Hepatic stellate cell (primary cell): ENCODE data around the gene ANO9.
"Not testable (repeated sequence)": the region's sequence is repeated elsewhere in the genome, so short reads cannot be mapped to it uniquely, and the experiment has no call there.

Experiments
- DNase-seq: peaks from one replicate; pipeline ENCODE4 v3.0.0; 2011; ENCODE audit warnings: low spot score

Gene ANO9

DNA sequence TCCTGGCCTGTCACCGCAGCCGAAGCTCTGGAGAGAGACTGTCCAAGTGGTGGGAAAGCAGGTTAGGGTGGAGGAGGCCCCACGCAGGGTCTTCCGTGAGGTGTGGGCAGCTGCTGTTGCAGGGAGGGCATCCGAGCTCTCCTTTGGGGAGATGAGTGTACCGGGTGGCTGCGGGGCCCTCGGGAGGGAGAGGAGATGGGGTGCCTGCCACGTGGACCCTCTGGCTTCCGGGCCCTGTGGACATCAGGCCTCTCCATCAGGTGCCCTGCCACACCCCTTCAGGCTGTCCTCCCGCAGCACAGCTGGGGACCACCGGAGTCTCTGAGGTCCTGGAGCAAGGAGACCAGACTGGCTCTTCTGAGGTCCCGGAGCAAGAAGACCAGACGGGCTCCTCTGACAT lies 9.9 kb upstream of the ANO9 start:
- DNase-seq: no peak

DNA sequence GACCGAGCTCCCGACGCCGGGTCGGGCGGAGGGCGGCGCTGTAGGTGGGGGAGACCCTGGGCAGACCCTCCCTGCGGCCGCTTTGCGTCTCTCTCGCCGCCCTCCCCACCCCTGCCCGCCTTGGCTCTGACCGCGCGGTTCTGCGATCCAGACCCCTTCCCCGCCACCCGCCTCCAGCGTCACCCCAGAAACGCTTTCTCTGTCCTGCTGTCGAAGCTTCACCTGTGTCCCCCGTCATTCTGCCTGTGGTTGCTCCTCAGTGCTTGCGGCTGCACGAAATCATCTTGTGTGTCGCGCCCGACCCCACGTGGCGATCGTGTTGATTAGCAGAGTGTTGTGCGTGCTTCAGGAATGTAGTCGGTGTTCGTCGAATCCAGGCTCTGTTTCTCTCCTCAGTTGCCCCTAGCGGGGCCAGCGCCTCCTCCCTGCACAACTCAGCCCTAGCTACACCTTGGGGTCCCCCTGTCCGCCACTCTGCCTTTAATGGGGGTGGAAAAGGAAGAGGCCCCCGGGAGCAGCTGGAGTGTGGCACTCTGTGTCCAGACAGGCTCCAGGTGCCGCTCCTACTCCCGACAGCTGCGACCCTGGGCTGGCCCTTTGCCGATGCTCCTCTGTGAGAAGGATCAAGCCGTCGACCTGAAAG lies 9.1 kb upstream of the ANO9 start:
- DNase-seq: peak; percentile 85

DNA sequence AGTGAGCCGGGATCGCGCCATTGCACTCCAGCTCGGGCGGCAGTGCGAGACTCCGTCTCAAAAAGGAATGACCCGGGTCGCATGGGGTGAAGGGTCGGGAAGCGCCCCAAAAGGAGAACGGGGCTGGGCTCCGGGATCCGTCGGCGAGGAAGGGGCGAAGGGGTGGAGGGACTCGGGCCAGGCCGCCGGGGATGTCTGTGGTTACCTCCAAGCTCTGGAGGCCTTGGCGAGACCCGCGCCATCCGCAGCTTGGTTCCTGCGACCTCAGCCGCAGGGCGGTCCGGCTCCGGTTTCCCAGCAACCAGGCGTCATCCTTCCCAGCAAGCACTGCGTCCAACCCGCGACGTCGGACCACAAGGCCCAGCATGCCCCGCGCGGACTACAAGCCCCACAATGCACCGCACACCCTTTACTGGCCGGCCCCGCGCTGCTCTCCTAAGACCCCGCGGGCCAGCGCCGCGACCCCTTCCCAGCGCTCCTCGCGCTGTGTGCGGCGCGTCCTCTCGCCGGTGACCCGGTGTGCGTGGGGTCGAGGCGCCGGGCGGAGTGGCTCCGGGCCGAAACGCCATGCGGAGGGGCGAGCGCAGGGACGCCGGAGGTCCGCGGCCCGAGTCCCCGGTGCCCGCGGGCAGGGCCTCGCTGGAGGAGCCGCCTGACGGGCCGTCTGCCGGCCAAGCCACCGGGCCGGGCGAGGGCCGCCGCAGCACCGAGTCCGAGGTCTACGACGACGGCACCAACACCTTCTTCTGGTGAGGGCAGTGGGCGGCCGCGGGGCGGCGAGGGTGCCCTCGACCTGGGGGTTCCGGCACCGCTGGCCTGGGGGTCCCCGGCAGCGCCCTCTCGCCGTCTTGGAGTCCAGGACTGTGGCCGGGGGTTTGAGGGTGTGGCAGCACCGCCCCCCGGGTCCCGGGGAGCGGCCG lies 8.3 kb upstream of the ANO9 start, which contains the start of gene PTDSS2:
PTDSS2 (plus strand) TSS at position 391 of the 920 bp plus-strand sequence; CDS start at position 568, 177 bp downstream.
- DNase-seq: peak; percentile 96

DNA sequence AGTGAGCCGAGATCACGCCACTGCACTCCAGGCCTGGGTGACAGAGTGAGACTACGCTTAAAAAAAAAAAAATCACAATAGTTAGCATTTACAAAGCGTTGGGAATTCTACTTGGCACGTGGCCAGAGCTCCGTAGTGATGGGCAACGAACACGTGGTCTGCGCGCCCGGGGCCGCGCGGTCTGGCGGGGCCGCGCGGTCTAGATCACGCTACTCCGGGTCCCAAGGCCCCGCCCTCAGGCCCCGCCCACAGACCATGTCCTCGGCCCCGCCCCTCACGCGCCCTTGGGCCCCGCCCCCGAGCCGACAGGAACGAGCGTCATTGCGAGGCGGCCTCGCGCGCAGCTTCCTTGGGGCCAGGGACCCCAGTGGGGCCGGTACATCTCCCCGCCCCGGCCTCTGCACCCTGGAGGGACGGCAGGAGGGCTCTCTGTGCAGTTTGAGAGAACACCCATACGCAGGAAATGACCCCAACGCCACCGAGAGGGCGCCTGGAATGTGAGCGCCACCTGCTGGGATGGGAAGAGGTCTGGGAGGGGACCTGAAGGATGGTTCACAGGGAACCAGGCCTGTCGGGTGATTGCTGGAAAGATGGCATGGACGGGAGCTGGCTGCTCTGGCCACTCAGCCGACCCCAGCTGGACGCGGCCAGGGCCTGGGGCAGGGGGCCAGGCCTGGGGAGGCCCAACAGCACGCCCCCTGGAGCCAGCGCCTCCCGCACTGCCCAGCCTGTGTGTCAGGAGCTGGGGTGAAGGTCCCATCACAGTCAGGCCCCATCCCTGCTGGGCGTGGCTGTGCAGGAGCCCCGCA lies 6.3 kb upstream of the ANO9 start:
- peak; percentile 94 for DNase-seq

DNA sequence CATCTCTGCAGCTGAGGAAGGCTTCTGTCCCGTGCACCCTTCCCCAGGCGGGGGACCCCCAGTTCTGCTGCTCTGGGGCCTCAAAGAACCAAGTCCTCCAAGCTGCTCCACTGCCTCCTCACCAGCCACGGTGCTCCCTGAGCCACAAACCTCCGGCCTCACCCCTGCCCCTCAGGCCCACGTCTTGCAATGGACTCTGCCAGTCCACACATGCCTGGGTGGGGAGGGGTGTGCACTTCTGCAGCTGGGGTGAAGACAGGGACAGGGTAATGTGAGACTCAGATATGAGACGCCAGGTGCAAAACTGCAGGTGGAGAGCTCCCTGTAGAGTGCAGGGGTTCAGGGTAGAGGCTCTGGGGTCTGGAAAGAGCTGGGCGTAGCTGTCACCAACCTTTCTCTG lies 5.1 kb upstream of the ANO9 start:
- no peak for DNase-seq

DNA sequence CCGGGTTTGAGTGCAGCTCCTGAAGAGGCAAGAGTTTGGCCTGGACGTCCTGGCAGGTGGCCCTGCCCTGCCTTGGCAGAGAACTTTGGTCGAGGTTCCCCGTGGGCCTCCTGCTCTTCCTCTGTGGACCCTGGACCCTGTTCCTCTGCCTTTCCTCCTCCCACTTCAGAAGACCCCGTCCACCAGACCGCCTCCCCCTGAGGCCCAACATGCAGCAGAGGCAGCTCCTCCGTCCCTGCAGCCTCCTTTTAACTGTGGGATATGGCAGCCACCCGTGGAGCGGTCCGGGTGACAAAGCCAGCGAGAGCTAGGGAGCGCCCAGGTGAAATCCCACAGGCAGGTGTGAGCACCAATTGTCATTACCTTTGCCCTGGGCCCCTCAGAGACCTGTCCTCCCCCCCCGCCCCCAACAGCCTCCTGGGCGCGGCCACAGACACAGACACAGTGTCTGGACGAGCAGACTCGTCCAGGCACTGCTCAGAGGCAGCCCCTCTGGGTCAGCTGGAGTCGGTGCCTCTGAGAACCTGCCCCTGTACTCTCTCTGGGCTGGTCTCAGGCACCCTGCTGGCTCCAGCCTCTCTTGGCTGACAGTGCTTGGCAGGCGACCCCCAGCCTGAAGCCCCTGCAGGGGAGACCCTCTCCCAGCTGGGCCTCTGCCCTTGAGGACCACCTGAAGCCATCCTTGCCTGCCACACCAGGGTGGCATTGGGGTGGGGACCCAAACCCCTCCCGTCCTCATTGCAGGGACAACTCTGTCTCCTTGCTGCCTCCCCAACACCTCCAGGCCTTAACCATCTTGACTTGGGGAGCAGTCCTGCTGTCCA lies 4.2 kb upstream of the ANO9 start:
- no peak for DNase-seq

DNA sequence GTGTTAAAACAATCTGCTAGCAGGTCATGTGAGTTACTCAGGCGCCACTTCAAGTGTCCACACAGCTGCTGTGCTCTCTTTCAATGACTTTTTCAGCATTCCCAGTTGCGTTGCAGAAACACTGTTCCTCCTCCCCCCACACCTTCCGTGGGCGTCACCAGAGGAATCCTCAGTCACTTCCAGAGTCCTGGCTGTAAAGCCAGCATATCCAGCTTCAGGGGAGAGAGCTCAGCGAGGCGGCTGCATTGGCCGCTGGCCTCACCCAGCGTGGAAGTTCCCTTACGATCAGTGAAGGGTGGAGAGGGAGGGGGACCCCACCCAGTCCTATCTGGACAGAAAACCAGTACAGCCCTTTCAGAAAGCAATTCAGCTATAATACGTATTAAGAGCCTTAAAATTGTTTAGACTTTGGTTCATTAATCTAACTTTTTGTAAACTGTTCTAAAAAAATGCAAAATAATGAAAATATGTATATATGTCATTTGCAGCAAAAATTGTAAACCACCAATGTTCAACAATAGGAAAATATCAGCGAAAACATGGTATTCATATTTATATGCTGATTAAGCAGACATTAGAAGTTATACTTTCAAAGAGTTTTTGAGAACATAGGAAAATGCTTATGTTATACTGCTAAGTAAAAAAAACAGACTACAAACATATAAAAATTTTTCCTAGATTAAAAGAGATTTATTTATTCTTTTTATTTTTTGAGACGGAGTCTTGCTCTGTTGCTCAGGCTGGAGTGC lies 2.8 kb upstream of the ANO9 start:
- no peak for DNase-seq

DNA sequence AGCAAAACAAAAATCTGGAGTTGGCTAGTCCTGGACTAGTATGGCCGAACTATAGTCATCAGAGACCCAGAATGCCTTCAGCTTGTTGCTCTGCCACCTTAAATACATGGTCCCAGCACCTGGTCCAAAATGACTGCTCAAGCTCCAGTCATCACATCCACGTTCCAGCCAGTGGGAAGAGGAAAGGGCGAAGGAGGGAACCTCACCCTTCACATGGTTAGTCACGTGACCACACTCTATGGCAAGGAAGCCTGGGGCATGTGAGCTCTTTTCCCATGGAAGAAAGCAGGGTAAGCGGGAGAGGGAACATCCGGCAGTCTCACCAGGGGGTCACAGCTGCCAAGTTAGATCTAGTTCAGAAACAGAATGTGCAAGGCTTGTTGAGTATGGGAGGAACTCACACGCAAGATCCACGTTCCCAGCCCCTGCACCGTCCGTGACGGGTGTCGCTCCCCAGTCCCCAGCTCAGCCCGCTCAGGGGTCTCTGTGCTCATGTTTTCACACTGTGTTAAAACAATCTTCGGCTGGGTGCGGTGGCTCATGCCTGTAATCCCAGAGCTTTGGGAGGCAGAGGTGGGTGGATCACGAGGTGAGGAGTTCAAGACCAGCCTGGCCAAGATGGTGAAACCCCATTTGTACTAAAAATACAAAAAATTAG lies 1.9 kb upstream of the ANO9 start:
- DNase-seq: no peak

DNA sequence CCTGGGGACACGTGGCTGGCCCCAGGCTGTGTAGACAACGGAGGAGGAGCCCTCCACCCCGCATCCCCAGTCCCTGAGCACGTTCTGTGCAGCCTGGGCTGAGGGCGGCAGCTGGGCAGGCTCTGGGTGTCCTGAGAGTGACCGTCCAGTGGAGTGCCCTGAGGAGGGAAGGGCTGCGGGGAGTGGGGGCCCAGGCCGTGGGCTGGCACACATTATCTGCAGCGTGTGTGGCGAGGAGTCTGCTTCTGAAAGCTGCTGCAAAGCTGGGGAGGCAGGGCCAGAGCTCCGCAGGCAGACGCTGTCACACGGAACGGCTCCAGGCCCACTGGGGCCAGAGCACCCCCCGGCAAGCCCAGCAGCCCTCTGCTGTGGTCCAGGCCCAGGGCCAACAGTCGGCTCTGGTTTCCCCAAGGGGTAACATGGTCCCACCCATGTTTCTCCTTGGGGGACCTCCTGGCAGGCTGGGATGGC lies 835 bp upstream of the ANO9 start:
- DNase-seq: no peak

DNA sequence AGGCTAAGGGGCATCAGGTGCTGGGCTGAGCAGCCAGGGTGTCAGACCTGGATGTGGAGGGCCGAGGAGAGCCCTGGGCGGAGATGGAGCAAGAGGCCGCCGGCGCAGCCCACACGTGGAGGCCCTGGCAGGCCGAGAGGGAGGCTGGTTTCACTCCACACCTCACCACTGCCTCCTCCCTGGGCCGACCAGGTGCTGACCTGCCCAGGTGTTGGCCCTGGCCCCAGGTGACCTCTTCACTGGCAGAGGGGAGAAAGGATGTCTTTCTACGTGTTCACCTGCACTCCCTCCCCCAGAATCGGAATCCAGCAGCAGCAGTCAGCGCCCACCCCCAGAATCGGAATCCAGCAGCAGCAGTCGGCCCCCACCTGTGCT lies 781 bp downstream of the ANO9 start:
- DNase-seq: no peak

DNA sequence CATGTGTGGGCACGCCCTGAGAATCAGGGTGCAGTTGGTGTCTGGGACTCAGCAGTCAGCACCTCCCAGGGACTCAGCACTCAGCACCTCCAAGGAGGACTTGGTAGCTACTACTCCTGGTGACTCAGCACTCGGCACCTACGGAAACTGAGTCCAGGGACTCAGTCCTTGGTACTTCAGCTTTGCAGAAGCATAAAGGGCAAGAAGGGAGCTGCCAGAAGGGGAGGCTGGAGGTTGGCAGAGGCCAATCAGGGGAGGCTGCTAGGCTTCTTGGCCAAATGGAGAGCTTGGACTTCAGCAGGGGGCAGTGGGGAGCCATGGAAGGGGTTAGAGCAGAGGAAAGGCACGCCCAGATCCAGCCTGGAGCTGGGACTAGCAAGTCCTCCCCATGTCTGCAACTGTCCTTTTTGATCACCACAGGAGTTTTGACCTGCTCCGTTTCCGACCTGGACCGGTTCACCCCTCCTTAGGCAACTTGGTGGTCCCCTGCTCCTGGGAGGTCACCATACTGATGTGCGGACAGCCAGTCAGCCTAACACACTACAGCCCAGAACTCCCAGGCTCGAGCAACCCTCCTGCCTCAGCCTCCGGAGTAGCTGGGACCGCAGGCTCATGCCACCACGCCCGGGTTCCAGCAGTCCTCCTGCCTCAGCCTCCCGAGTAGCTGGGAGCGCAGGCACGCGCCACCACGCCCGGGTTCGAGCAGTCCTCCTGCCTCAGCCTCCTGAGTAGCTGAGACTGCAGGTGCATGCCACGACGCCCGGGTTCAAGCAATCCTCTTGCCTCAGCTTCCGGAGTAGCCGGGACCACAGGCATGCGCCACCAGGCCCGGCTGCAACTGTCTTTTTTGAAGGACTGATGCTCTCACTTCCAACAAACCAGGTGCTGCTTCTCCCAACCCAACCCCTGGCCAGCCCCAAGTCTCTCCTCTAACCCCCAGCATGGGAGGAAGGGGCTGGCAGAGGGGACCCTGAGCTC lies 1.5 kb downstream of the ANO9 start:
- no peak for DNase-seq

DNA sequence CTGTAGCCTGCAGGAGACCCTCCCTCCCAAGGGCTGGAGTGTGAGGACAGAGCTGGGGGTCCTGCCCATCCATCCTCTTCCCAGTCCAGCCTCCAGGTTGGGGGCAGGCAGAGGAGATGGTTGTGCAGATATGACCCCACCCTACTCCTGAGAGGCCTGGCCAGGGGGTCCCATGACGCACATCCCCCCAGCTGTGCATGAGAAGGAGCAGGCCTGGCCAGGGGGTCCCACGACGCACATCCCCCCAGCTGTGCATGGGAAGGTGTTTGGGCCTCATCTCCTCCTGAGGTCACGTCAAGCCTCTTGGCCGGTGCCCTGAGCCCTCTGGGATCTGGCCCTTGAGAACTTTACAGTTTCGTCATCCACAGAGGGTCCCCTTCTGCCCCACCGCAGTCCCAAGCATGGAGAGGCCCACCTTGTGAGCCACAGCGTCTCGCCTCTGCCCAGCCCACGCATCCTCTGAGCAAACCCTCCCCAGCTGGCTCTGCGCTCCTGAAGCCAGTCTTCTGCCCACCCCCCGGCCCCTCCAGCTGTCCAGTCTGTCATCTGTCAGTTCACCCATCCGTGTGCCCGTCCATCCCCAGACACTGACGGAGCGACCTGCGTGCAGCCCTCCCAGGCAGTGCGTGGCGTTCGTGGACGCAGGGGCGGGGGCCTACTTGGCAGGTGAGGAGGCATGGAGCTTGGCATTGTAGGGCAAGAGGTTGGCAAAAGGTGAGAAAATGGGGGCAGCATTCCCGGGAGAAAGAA lies 2.3 kb downstream of the ANO9 start:
- no peak for DNase-seq

DNA sequence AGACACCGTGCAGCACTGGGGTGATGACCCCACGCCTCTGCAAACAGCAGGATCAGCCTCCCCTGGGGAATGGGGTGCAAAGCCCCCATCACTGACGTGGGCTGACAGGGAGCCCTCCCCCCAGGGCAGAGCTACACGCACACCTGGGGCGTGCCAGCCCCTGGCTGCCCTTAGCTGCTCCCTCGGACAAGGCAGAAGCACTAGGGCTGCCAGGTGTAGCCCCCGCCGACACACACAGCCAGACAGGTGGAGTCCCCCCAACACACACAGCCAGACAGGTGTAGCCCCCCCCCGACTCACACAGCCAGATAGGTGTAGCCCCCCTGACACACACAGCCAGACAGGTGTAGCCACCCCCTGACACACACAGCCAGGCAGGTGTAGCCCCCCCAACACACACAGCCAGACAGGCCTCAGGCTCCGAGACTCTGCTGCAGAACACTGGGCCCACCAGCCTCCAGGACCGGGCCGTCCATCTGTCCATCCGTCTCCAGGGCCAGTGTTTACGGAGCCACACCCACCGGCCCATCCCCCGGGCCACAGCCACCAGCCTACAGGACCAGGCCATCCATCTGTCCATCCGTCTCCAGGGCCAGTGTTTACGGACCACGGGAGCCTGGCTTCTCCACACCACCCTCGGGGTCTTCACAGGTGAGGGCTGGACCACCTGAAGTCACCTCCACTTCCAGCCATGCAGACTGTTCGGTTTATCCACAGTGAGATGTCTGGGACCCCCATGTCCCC lies 3.5 kb downstream of the ANO9 start:
- no peak for DNase-seq

DNA sequence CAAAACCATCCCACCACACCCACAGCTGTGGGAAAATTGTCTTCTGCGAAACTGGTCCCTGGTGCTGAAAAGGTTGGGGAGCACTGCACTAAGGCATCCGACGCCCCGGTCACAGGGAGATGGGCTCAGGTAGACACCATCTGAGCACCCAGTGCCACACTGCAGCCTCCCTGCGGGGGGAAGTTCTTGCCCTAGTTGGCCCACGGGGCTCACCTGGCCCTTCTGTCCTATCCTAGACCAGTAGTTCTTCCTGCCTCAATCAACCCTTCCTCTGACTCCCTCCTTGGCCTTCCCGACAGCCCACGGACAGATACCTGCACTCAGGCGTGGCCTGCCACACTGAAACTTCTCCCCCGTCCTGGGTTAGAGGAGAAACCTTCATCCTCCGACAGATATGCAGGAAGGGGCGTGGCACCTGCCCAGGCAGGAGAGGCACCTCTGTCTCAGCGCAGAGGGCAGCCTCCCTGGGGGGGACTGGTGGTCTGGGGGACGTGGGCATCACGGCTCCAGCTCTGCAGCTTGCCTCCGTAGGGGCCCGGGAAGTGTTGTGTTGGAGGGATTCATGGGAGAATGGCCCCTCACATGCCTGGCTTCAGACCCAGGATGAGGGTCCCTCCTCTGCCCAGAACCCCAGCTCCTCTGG lies 4.5 kb downstream of the ANO9 start:
- DNase-seq: no peak

DNA sequence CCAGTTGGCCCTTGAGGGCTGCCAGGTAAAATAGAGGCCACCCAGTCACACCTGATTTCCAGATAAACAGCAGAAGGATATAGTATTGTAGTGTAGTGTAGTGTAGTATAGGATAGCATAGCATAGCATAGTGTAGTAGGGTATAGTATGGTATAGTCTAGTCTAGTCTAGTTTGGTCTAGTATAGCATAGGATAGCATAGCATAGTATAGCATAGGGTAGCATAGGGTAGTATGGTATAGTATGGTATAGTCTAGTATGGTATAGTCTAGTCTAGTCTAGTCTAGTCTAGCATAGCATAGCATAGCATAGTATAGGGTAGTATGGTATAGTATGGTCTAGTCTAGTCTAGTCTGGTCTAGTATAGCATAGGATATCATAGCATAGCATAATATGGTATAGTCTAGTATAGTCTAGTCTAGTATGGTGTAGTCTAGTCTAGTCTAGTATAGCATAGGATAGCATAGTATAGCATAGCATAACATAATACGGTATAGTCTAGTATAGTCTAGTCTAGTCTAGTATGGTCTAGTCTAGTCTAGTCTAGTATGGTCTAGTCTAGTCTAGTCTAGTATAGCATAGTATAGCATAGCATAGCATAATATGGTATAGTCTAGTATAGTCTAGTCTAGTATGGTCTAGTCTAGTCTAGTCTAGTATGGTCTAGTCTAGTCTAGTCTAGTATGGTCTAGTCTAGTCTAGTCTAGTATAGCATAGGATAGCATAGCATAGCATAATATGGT lies 6.6 kb downstream of the ANO9 start:
- DNase-seq: not testable (repeated sequence)

DNA sequence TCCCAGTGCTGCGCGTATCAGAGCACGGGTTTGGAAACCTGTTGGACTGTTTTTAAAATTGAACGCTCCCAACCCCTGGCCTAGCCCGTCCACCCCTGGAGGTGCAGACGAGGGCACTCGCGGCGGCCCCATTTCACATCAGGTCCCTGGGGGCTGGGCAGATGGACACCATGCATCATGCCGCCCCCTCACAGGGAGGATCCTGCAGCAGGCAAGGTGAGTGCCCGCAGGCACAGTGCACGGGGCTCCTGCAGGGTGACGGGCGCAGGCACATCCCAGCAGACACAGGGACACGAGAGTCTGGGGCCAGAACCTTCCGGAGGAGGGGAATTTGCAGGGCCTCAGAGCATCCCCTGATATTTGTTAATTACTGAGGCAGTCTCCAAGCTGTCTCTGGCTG lies 7.3 kb downstream of the ANO9 start:
- DNase-seq: no peak
